Glutamatergic neuron (in vitro differentiated cells): Measurements from ENCODE around the gene CERKL. TPM values are rescaled to one million over a fixed set of nuclear protein-coding genes. Genes with fewer than 3 reads are reported as not detected.

Experiments
- DNase-seq: peaks from one replicate; pipeline ENCODE4 v3.0.0; 2022
- H3K27ac Mint-ChIP-seq: one replicate; pipeline ENCODE4 v1.8.0; 2020; ENCODE audit warnings: mild to moderate bottlenecking, mixed read lengths, inconsistent platforms; ENCODE audit not compliant: unreplicated experiment
- H3K27me3 Mint-ChIP-seq: one replicate; pipeline ENCODE4 v1.8.0; 2020; ENCODE audit warnings: mild to moderate bottlenecking, moderate library complexity, mixed read lengths, inconsistent platforms; ENCODE audit not compliant: unreplicated experiment
- H3K36me3 Mint-ChIP-seq: one replicate; pipeline ENCODE4 v1.8.0; 2020; ENCODE audit warnings: mild to moderate bottlenecking, mixed read lengths, inconsistent platforms; ENCODE audit not compliant: unreplicated experiment
- H3K4me1 Mint-ChIP-seq: one replicate; pipeline ENCODE4 v1.8.0; 2020; ENCODE audit warnings: mild to moderate bottlenecking, low read depth, mixed read lengths, inconsistent platforms; ENCODE audit not compliant: unreplicated experiment
- H3K4me3 Mint-ChIP-seq: one replicate; pipeline ENCODE4 v1.8.0; 2020; ENCODE audit warnings: mild to moderate bottlenecking, mixed read lengths, inconsistent platforms; ENCODE audit not compliant: unreplicated experiment
- H3K9me3 Mint-ChIP-seq: one replicate; pipeline ENCODE4 v1.8.0; 2020; ENCODE audit warnings: mild to moderate bottlenecking, moderate library complexity, mixed read lengths, inconsistent platforms; ENCODE audit not compliant: unreplicated experiment
- CTCF ChIP-seq: fragments of 200-600 bp; sonication (generic); IDR thresholded peaks from one replicate; pipeline ENCODE4 v1.5.0; 2021; ENCODE audit not compliant: partially characterized antibody, unreplicated experiment
- total RNA-seq: library from RNA; stranded (reverse); fragmentation: NEBNext Ultra II Directional; extraction: Animal tissue kit (Norgen Biotek cat#: 25700); gene quantifications from one replicate; pipeline ENCODE4 v1.2.1, GENCODE V29; 2021; ENCODE audit not compliant: unreplicated experiment

Gene CERKL
- total RNA-seq, 1 donor from 2014 or later, result 5.7 TPM

- TF ChIP-seq CTCF, result no peak
- H3K4me1 Mint-ChIP-seq, result peaks cover 43% of the 10 kb centered on the region
- peaks cover 36% of the 10 kb centered on the region for H3K27me3 Mint-ChIP-seq
- peak overlapping the region; percentile 95 for H3K4me3 Mint-ChIP-seq
- H3K27ac Mint-ChIP-seq, result peak overlapping the region; percentile 99
- H3K36me3 Mint-ChIP-seq, result peaks cover under 1% of the 10 kb centered on the region
- peak; percentile 82 for DNase-seq
- H3K9me3 Mint-ChIP-seq, result peaks cover 48% of the 10 kb centered on the region
These were observed 26.9 kb upstream of the CERKL start for GRCh38 chr2:181683518-181684453.

- Mint-ChIP-seq H3K9me3 (peaks cover 52% of the 10 kb centered on the region), H3K27ac (peak overlapping the region; percentile 99), H3K36me3 (peaks cover 5% of the 10 kb centered on the region), H3K4me1 (peaks cover 48% of the 10 kb centered on the region), H3K27me3 (peaks cover 41% of the 10 kb centered on the region), H3K4me3 (peak overlapping the region; percentile 95)
- peak; percentile 38 for DNase-seq
- TF ChIP-seq CTCF, result no peak
These were observed 26.1 kb upstream of the CERKL start for GRCh38 chr2:181682795-181683517.

GRCh38 chr2:181682026-181682789 is 25.3 kb upstream of the CERKL start:
- H3K36me3 Mint-ChIP-seq, result peaks cover 5% of the 10 kb centered on the region
- peak overlapping the region; percentile 99 for H3K27ac Mint-ChIP-seq
- no peak for DNase-seq
- H3K4me3 Mint-ChIP-seq, result peak overlapping the region; percentile 95
- TF ChIP-seq CTCF, result no peak
- peaks cover 46% of the 10 kb centered on the region for H3K27me3 Mint-ChIP-seq
- peaks cover 57% of the 10 kb centered on the region for H3K9me3 Mint-ChIP-seq
- H3K4me1 Mint-ChIP-seq, result peaks cover 52% of the 10 kb centered on the region

- Mint-ChIP-seq H3K9me3 (peaks cover 60% of the 10 kb centered on the region), H3K4me3 (peak overlapping the region; percentile 95), H3K4me1 (peaks cover 51% of the 10 kb centered on the region), H3K27ac (peak overlapping the region; percentile 90), H3K36me3 (peaks cover 5% of the 10 kb centered on the region), H3K27me3 (peaks cover 44% of the 10 kb centered on the region)
- DNase-seq, result no peak
- no peak for TF ChIP-seq CTCF
These were observed 24.3 kb upstream of the CERKL start for GRCh38 chr2:181680937-181681811.
